CD4-positive, alpha-beta memory T cell (primary cell): ENCODE measurements around the gene ARID1A. TPM values are rescaled to one million over a fixed set of nuclear protein-coding genes. Genes with fewer than 3 reads are reported as not detected.
"Not testable (repeated sequence)": the region's sequence is repeated elsewhere in the genome, so short reads cannot be mapped to it uniquely, and the experiment has no call there.

ENCODE experiments used
- CTCF ChIA-PET: fragments of 350-600 bp; sonication (Branson Sonifier 250); formaldehyde crosslinking; loops from one replicate; lab custom pipeline; 2021; ENCODE audit warnings: inconsistent platforms; ENCODE audit not compliant: partially characterized antibody; lab: Charles Lee
- POLR2A ChIA-PET: fragments of 350-600 bp; sonication (Branson Sonifier 250); formaldehyde crosslinking; loops from one replicate; lab custom pipeline; 2021; ENCODE audit not compliant: partially characterized antibody; lab: Charles Lee
- DNase-seq, 5 donors: peaks; one replicate each; pipeline versions ENCODE4 v3.0.0 to v3.0.0-alpha.2; 2020 to 2022; ENCODE audit warnings: mixed read lengths in 1 of 5
- H3K27ac ChIP-seq: one replicate; pipeline ENCODE4 v1.7.0; 2013; ENCODE audit warnings: low read depth, low read length
- H3K27me3 ChIP-seq: 2 replicates; pipeline ENCODE4 v1.7.0; 2013; ENCODE audit warnings: mild to moderate bottlenecking, low read length, moderate library complexity; ENCODE audit not compliant: insufficient read depth
- H3K36me3 ChIP-seq: 2 replicates; pipeline ENCODE4 v1.7.0; 2013; ENCODE audit warnings: mild to moderate bottlenecking, low read length, moderate library complexity; ENCODE audit not compliant: insufficient read depth
- H3K4me1 ChIP-seq: 2 replicates; pipeline ENCODE4 v1.7.0; 2013; ENCODE audit warnings: mild to moderate bottlenecking, low read length, moderate library complexity; ENCODE audit not compliant: insufficient read depth
- H3K4me3 ChIP-seq, 2 donors: one replicate each; pipeline ENCODE4 v1.7.0; 2013; ENCODE audit warnings: low read length in 2 of 2, mild to moderate bottlenecking in 1 of 2
- H3K9me3 ChIP-seq, 2 donors: one replicate each; pipeline ENCODE4 v1.7.0; 2013; ENCODE audit warnings: low read length in 2 of 2, control low read depth in 1 of 2; ENCODE audit not compliant: control insufficient read depth in 1 of 2
- H3K27ac Mint-ChIP-seq, 7 donors: one replicate each; pipeline ENCODE4 v1.8.0; 2020 to 2021; ENCODE audit warnings: mixed read lengths in 7 of 7, mild to moderate bottlenecking in 6 of 7, inconsistent platforms in 3 of 7, moderate library complexity in 3 of 7
- H3K27me3 Mint-ChIP-seq, 2 donors: one replicate each; pipeline ENCODE4 v1.8.0; 2020 to 2021; ENCODE audit warnings: mixed read lengths in 2 of 2
- H3K36me3 Mint-ChIP-seq, 2 donors: one replicate each; pipeline ENCODE4 v1.8.0; 2020 to 2021; ENCODE audit warnings: mixed read lengths in 2 of 2, inconsistent platforms in 1 of 2, mild to moderate bottlenecking in 1 of 2
- H3K4me1 Mint-ChIP-seq, 4 donors: one replicate each; pipeline ENCODE4 v1.8.0; 2020 to 2021; ENCODE audit warnings: mixed read lengths in 4 of 4, mild to moderate bottlenecking in 1 of 4
- H3K4me3 Mint-ChIP-seq, 8 donors: one replicate each; pipeline ENCODE4 v1.8.0; 2020 to 2021; ENCODE audit warnings: mixed read lengths in 8 of 8, mild to moderate bottlenecking in 7 of 8, moderate library complexity in 6 of 8, inconsistent platforms in 3 of 8
- H3K9me3 Mint-ChIP-seq, 8 donors: one replicate each; pipeline ENCODE4 v1.8.0; 2020 to 2021; ENCODE audit warnings: mixed read lengths in 8 of 8, mild to moderate bottlenecking in 5 of 8, inconsistent platforms in 3 of 8, moderate library complexity in 1 of 8
- intact Hi-C: fragments of 100-400 bp; cut with micrococcal nuclease; formaldehyde crosslinking; loops from one replicate; pipeline ENCODE4 v1.15.1; 2023
- polyA plus RNA-seq, 2 donors: library from polyadenylated mRNA; unstranded; fragments of 300-500 nt; fragmentation: Illumina TruSeq; gene quantifications; one replicate each; pipeline ENCODE4 v1.2.3, GENCODE V29; 2021
- total RNA-seq, 2 experiments: library from RNA; stranded (reverse); gene quantifications; one replicate each; pipeline ENCODE4 v1.2.3, GENCODE V29; 2021

The ARID1A gene
- total and polyA plus RNA-seq, 4 experiments from 2014 or later = 4.2 to 127 (median 71.2) TPM

DNA sequence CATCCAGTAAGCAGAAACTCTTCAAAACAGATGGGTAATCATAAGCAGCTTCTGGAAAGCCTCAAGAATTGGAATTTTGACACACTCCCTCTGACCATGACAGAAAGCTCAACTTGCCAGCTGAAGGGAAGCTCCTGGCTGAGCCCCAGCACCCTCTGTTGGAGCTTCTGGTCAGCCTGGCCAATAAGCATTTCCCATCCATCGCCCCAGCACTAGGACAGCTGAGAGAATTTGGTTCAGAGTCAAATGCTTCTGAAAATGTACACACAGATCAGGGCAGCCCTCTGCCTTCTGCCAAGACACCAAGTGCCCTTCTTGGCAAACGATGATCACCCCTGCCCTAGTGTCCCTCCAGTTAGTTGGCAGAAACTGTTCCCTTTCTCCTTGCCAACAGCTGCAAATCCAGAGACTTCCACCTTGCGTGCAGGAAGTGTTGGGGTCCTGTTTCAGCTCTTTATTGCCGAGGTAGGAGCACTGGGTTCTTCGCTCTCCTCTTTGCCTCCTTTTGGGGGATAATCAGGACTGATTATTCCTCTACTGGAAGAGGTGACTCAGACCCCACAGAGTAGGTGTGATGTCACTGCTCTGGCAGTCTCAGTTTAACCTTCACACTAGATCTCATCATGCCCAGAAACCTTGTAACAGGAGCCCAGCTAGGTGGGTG lies 103.8 kb downstream of the ARID1A start:
- DNase-seq = no peak
- peak overlapping the region; percentile 91 to 97 (median 92) for H3K27ac Mint-ChIP-seq

DNA sequence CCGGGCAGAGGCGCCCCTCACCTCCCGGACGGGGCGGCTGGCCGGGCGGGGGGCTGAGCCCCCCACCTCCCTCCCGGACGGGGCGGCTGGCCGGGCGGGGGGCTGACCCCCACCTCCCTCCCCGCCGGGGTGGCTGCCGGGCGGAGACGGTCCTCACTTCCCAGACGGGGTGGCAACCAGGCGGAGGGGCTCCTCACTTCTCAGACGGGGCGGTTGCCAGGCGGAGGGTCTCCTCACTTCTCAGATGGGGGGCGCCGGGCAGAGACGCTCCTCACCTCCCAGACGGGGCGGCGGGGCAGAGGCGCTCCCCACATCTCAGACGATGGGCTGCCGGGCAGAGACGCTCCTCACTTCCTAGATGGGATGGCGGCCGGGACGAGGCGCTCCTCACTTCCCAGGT lies 108.1 kb downstream of the ARID1A start:
- H3K27me3 ChIP-seq, H3K9me3 ChIP-seq, POLR2A ChIA-PET, H3K27ac Mint-ChIP-seq, H3K36me3 ChIP-seq, CTCF ChIA-PET, H3K4me3 ChIP-seq, H3K36me3 Mint-ChIP-seq, H3K9me3 Mint-ChIP-seq, DNase-seq, H3K27ac ChIP-seq, H3K4me3 Mint-ChIP-seq, H3K27me3 Mint-ChIP-seq, intact Hi-C loops: not testable (repeated sequence)
- peaks cover 26 to 39% (median 34%) of the 10 kb centered on the region in 4 donors for H3K4me1 Mint-ChIP-seq
- H3K4me1 ChIP-seq = peaks cover 31% of the 10 kb centered on the region

More for the DNA sequence above, 103.8 kb downstream of the ARID1A start:
- H3K36me3 ChIP-seq = peaks cover 6% of the 10 kb centered on the region
- intact Hi-C loops = no loop called here
- peaks cover 17 to 18% of the 10 kb centered on the region in 2 donors for H3K36me3 Mint-ChIP-seq
- H3K9me3 Mint-ChIP-seq = no peaks in the 10 kb centered on the region
- peaks cover 35% of the 10 kb centered on the region for H3K4me1 ChIP-seq
- no peaks in the 10 kb centered on the region for H3K27me3 ChIP-seq
- H3K4me3 ChIP-seq = no peak overlapping the region
- ChIA-PET POLR2A (interaction anchor here (0.7 to 5.7 kb wide), 11 partner anchors 10 to 327 kb away, joined by 3 to 58 read pairs (median 6); partner anchors contain the start of genes GPATCH3, GPN2 and PIGV), CTCF (interaction anchor here (0.8 to 5.0 kb wide), 17 partner anchors 9 to 300 kb away, joined by 3 to 53 read pairs (median 5); partner anchors contain the start of genes GPATCH3 and PIGV)
- H3K4me1 Mint-ChIP-seq = peaks cover 26 to 38% (median 32%) of the 10 kb centered on the region in 4 donors
- H3K4me3 Mint-ChIP-seq = peak overlapping the region in 7 of 8 donors; percentile 49 to 83 (median 79)
- H3K9me3 ChIP-seq = no peaks in the 10 kb centered on the region
- H3K27me3 Mint-ChIP-seq = no peaks in the 10 kb centered on the region
- H3K27ac ChIP-seq = peak overlapping the region; percentile 30

DNA sequence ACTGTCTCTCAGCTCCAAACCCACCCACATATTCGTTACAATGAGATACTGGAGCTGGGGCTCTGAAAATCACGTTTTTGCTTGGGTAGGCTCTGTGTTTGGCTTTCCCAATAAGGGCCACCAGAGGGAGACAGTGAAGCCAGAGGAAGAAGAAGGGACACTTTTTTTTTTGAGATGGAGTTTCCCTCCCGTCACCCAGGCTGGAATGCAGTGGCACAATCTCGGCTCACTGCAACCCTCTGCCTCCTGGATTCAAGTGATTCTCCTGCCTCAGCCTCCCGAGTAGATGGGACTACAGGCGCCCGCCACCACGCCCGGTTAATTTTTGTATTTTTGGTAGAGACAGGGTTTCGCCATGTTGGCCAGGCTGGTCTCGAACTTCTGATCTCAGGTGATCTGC lies 114.3 kb downstream of the ARID1A start:
- POLR2A ChIA-PET = interaction anchor here (0.6 to 3.3 kb wide), 7 partner anchors 10 to 131 kb away, joined by 3 to 22 read pairs (median 8); partner anchors contain the start of genes GPN2, PIGV and ZDHHC18
- not testable (repeated sequence) for H3K27ac ChIP-seq, H3K9me3 Mint-ChIP-seq, H3K27me3 ChIP-seq, H3K36me3 Mint-ChIP-seq, H3K9me3 ChIP-seq, H3K27me3 Mint-ChIP-seq, H3K4me1 ChIP-seq, H3K36me3 ChIP-seq, H3K4me3 ChIP-seq
- H3K4me3 Mint-ChIP-seq = peak overlapping the region in 6 of 8 donors; percentile 35 to 69 (median 56)
- H3K27ac Mint-ChIP-seq = peak overlapping the region; percentile 63 to 96 (median 92)
- peak; percentile 77 to 86 (median 80) for DNase-seq
- peaks cover 6 to 16% (median 11%) of the 10 kb centered on the region in 4 donors for H3K4me1 Mint-ChIP-seq
- intact Hi-C loops = loop anchor here (1.0 to 2.0 kb wide), 3 partner anchors 23 to 68 kb away; no protein-coding TSS in a partner anchor
- CTCF ChIA-PET = interaction anchor here (0.8 to 5.7 kb wide), 30 partner anchors 10 to 259 kb away, joined by 3 to 82 read pairs (median 5); partner anchors contain the start of gene PIGV

DNA sequence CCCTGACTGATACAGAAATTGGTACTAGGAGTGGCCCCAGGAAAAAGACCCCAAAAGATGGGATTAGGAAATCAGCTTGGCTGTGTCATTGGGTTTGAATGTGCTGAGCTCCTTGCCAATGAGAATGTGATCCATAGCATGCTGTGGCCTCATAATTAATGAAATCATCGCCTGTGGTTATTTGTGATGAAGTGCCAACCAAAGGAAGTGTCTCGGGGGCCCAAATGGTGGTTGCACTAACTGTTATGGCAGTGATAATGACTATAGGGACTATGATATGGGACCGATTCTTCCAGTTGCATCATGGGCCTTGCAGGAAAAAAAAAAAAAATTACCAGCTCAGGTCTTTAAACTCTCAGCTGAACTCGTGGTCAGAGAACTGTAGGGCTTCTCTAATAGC lies 115.2 kb downstream of the ARID1A start:
- ChIA-PET POLR2A (interaction anchor here (1.4 to 3.3 kb wide), 6 partner anchors 10 to 79 kb away, joined by 3 to 22 read pairs (median 4); partner anchors contain the start of genes GPN2, PIGV and ZDHHC18), CTCF (interaction anchor here (0.6 to 5.7 kb wide), 20 partner anchors 10 to 1581 kb away, joined by 3 to 82 read pairs (median 11); partner anchors contain the start of gene PIGV)
- Histone ChIP-seq H3K4me1 (no peaks in the 10 kb centered on the region), H3K4me3 (no peak overlapping the region), H3K27ac (no peak overlapping the region), H3K36me3 (no peaks in the 10 kb centered on the region), H3K27me3 (no peaks in the 10 kb centered on the region), H3K9me3 (no peaks in the 10 kb centered on the region)
- H3K36me3 Mint-ChIP-seq = no peaks in the 10 kb centered on the region
- H3K27me3 Mint-ChIP-seq = no peaks in the 10 kb centered on the region
- H3K27ac Mint-ChIP-seq = peak overlapping the region; percentile 37 to 96 (median 80)
- H3K4me3 Mint-ChIP-seq = peak overlapping the region in 1 of 8 donors; percentile 39
- intact Hi-C loops = loop anchor here (2.0 kb wide), 1 partner anchor 54 kb away; no protein-coding TSS in a partner anchor
- H3K4me1 Mint-ChIP-seq = peaks cover 3 to 12% (median 8%) of the 10 kb centered on the region in 4 donors
- no peak for DNase-seq
- no peaks in the 10 kb centered on the region for H3K9me3 Mint-ChIP-seq

DNA sequence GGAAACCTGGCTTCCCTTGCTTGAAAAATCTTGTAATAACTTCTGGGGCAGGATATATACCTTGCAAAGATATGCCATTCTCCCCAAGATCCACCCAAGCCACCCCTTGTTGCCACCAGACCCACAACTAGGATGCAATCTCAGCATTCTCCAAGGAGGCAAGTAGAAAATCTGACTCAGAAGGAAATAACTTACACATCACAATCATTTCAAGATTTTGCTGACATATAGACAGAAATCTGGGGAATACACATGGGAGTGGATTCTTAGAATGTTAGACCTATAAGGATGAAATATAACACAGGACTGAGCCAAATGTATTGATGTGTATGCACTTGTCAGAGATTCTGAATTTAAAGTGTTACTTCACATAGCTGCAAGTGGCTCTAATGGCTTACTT lies 115.9 kb downstream of the ARID1A start:
- Mint-ChIP-seq H3K9me3 (no peaks in the 10 kb centered on the region), H3K36me3 (no peaks in the 10 kb centered on the region), H3K4me1 (peaks cover 3 to 12% (median 8%) of the 10 kb centered on the region in 4 donors), H3K27ac (peak overlapping the region in 1 of 7 donors; percentile 80), H3K4me3 (no peak overlapping the region), H3K27me3 (no peaks in the 10 kb centered on the region)
- Histone ChIP-seq H3K36me3 (no peaks in the 10 kb centered on the region), H3K4me1 (no peaks in the 10 kb centered on the region), H3K27me3 (no peaks in the 10 kb centered on the region), H3K9me3 (no peaks in the 10 kb centered on the region), H3K27ac (no peak overlapping the region), H3K4me3 (no peak overlapping the region)
- intact Hi-C loops = loop anchor here (2.0 kb wide), 1 partner anchor 53 kb away; no protein-coding TSS in a partner anchor
- ChIA-PET CTCF (interaction anchor here (1.1 to 5.7 kb wide), 14 partner anchors 9 to 259 kb away, joined by 3 to 82 read pairs (median 24); partner anchors contain the start of gene PIGV), POLR2A (interaction anchor here (1.4 to 3.3 kb wide), 5 partner anchors 11 to 67 kb away, joined by 3 to 22 read pairs (median 5); partner anchors contain the start of genes PIGV and ZDHHC18)
- DNase-seq = no peak

DNA sequence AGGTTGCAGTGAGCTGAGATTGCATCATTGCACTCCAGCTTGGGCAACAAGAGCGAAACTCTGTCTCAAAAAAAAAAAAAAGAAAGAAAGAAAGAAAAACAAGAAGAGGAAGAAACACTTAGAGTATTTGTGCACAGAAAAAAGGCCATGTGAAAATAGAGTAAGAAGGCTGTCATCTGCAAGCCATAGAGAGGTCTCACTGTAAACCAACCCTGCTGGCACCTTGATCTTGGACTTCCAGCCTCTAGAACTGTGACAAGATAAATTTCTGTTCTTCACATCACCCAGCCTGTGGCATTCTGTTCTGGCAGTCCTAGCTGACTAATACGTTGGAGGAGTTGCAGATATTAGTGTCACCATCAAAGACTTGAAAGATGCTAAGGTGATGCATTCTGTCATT lies 118.6 kb downstream of the ARID1A start:
- Histone ChIP-seq H3K4me1 (no peaks in the 10 kb centered on the region), H3K27ac (no peak overlapping the region), H3K27me3 (no peaks in the 10 kb centered on the region), H3K36me3 (no peaks in the 10 kb centered on the region), H3K9me3 (no peaks in the 10 kb centered on the region), H3K4me3 (no peak overlapping the region)
- intact Hi-C loops = no loop called here
- ChIA-PET POLR2A (no interaction called here), CTCF (no interaction called here)
- Mint-ChIP-seq H3K27me3 (no peaks in the 10 kb centered on the region), H3K4me3 (no peak overlapping the region), H3K9me3 (no peaks in the 10 kb centered on the region), H3K27ac (no peak overlapping the region), H3K36me3 (no peaks in the 10 kb centered on the region), H3K4me1 (peaks cover 3 to 12% (median 8%) of the 10 kb centered on the region in 4 donors)
- no peak for DNase-seq

DNA sequence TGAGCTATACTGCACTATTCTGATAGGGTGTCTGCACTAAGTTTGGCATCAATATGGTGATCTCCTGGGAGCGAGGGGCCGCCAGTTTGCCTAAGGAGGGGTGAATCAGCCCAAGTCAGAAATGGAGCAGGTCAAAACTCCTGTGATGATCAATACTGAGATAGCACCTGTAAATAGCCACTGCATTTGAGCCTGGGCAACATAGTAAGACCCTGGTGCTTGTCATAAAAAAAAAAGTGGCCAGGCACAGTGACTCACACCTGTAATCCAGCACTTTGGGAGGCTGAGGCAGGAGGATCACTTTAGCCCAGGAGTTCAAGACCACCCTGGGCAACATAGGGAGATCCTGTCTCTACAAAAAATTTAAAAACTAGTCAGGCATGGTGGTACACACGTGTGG lies 119.1 kb downstream of the ARID1A start:
- Histone ChIP-seq H3K36me3 (no peaks in the 10 kb centered on the region), H3K4me1 (no peaks in the 10 kb centered on the region), H3K9me3 (no peaks in the 10 kb centered on the region), H3K27ac (no peak overlapping the region), H3K4me3 (no peak overlapping the region), H3K27me3 (no peaks in the 10 kb centered on the region)
- no peak for DNase-seq
- H3K4me3 Mint-ChIP-seq = no peak overlapping the region
- intact Hi-C loops = no loop called here
- H3K27me3 Mint-ChIP-seq = no peaks in the 10 kb centered on the region
- H3K27ac Mint-ChIP-seq = no peak overlapping the region
- H3K4me1 Mint-ChIP-seq = peaks cover 3 to 12% (median 8%) of the 10 kb centered on the region in 4 donors
- no peaks in the 10 kb centered on the region for H3K9me3 Mint-ChIP-seq
- CTCF ChIA-PET = no interaction called here
- POLR2A ChIA-PET = no interaction called here
- H3K36me3 Mint-ChIP-seq = no peaks in the 10 kb centered on the region
